DMS153 (cell line): Measurements from ENCODE around the gene GNMT.
A peak's percentile ranks its signal among the peaks of the same experiment; 100 is the strongest.
"Not testable (repeated sequence)": the region's sequence is repeated elsewhere in the genome, so short reads cannot be mapped to it uniquely, and the experiment has no call there.

Experiments
- DNase-seq: peaks from one replicate; lab custom pipeline; 2025; lab: John Stamatoyannopoulos, UW

GNMT gene

GRCh38 chr6:42978487-42978838 is 17.9 kb downstream of the GNMT start:
- no peak for DNase-seq

- peak; percentile 73 for DNase-seq
These were observed 18.4 kb downstream of the GNMT start, which contains the start of gene PEX6 for GRCh38 chr6:42978839-42979522. Gene PEX6, minus strand, starts transcription at chr6:42979181. Its CDS starts 31 bp downstream, at chr6:42979150.

GRCh38 chr6:42979523-42980177 is 19.1 kb downstream of the GNMT start:
- no peak for DNase-seq

GRCh38 chr6:42981836-42982235 is 21.3 kb downstream of the GNMT start:
- no peak for DNase-seq

GRCh38 chr6:42984001-42984923 is 23.7 kb downstream of the GNMT start, which contains the start of gene PPP2R5D:
Gene PPP2R5D, plus strand, starts transcription at chr6:42984570. Its CDS starts 108 bp downstream, at chr6:42984678.
- DNase-seq = peak; percentile 99

GRCh38 chr6:42984924-42985475 is 24.4 kb downstream of the GNMT start:
- no peak for DNase-seq

GRCh38 chr6:42987533-42988451 is 27.2 kb downstream of the GNMT start:
- no peak for DNase-seq

GRCh38 chr6:42988486-42989020 is 28.0 kb downstream of the GNMT start:
- DNase-seq = no peak

GRCh38 chr6:42989923-42990322 is 29.4 kb downstream of the GNMT start:
- DNase-seq = no peak

GRCh38 chr6:42993445-42993844 is 32.9 kb downstream of the GNMT start:
- DNase-seq = no peak

- DNase-seq = no peak
These were observed 36.0 kb downstream of the GNMT start for GRCh38 chr6:42996513-42996912.

GRCh38 chr6:42998205-42998604 is 37.7 kb downstream of the GNMT start:
- DNase-seq = not testable (repeated sequence)

- DNase-seq = no peak
These were observed 41.3 kb downstream of the GNMT start for GRCh38 chr6:43001843-43002242.

- no peak for DNase-seq
These were observed 45.3 kb downstream of the GNMT start for GRCh38 chr6:43005844-43006243.

GRCh38 chr6:43006251-43006650 is 45.7 kb downstream of the GNMT start:
- no peak for DNase-seq

GRCh38 chr6:43007126-43007525 is 46.6 kb downstream of the GNMT start:
- DNase-seq = no peak

- DNase-seq = no peak
These were observed 48.6 kb downstream of the GNMT start for GRCh38 chr6:43009124-43009523.

GRCh38 chr6:43011207-43011606 is 50.7 kb downstream of the GNMT start:
- no peak for DNase-seq

- DNase-seq = no peak
These were observed 51.8 kb downstream of the GNMT start for GRCh38 chr6:43012364-43012763.

- no peak for DNase-seq
These were observed 52.7 kb downstream of the GNMT start for GRCh38 chr6:43013097-43013842.
